HG02759 (cell line): ENCODE results near the gene GUCY2C.

Experiments used
- ATAC-seq: cut with Tn5 transposase; IDR thresholded peaks from one replicate; pipeline ENCODE4 v1.9.1; 2021; ENCODE audit warnings: mild to moderate bottlenecking, moderate library complexity; ENCODE audit not compliant: unreplicated experiment

GUCY2C gene

GRCh38 chr12:14629832-14630710 is 66.3 kb downstream of the GUCY2C start:
- peak; percentile 99 for ATAC-seq

- ATAC-seq: no peak
Observed at GRCh38 chr12:14628771-14629170, 67.6 kb downstream of the GUCY2C start.

GRCh38 chr12:14621826-14622225 is 74.6 kb downstream of the GUCY2C start:
- ATAC-seq: peak; percentile 83

GRCh38 chr12:14619741-14620501 is 76.5 kb downstream of the GUCY2C start:
- peak; percentile 68 for ATAC-seq

GRCh38 chr12:14618983-14619382 is 77.4 kb downstream of the GUCY2C start:
- no peak for ATAC-seq

GRCh38 chr12:14614704-14615121 is 81.7 kb downstream of the GUCY2C start:
- ATAC-seq: peak; percentile 49

GRCh38 chr12:14613718-14614117 is 82.7 kb downstream of the GUCY2C start:
- peak; percentile 95 for ATAC-seq

GRCh38 chr12:14612898-14613445 is 83.4 kb downstream of the GUCY2C start:
- no peak for ATAC-seq

- ATAC-seq: no peak
Observed at GRCh38 chr12:14612250-14612649, 84.1 kb downstream of the GUCY2C start.

GRCh38 chr12:14611640-14612203 is 84.7 kb downstream of the GUCY2C start:
- no peak for ATAC-seq

GRCh38 chr12:14607568-14607967 is 88.8 kb downstream of the GUCY2C start:
- no peak for ATAC-seq

- ATAC-seq: no peak
Observed at GRCh38 chr12:14605401-14605989, 90.9 kb downstream of the GUCY2C start.

- ATAC-seq: no peak
Observed at GRCh38 chr12:14601692-14602478, 94.5 kb downstream of the GUCY2C start.

- no peak for ATAC-seq
Observed at GRCh38 chr12:14597480-14597879, 98.9 kb downstream of the GUCY2C start.

- ATAC-seq: no peak
Observed at GRCh38 chr12:14591719-14592118, 104.7 kb downstream of the GUCY2C start.

- ATAC-seq: no peak
Observed at GRCh38 chr12:14589169-14590004, 107.0 kb downstream of the GUCY2C start.

GRCh38 chr12:14588571-14588970 is 107.8 kb downstream of the GUCY2C start:
- ATAC-seq: no peak

- ATAC-seq: no peak
Observed at GRCh38 chr12:14578646-14579045, 117.8 kb downstream of the GUCY2C start.

- ATAC-seq: peak; percentile 75
Observed at GRCh38 chr12:14577344-14577743, 119.1 kb downstream of the GUCY2C start.
